ENCODE results near the gene KLC1. TPM values are rescaled to one million over a fixed set of nuclear protein-coding genes. Genes with fewer than 3 reads are reported as not detected.

Gene KLC1
- total RNA-seq, 1 experiment from 2014 or later: 163 TPM

GRCh38 chr14:103597623-103598377 lies 31.2 kb upstream of the KLC1 start:
- ChIA-PET POLR2A (ENCODE audit: low non-redundant PET) (no interaction called here), CTCF (interaction anchor here (0.7 kb wide), 1 partner anchor 389 kb away, joined by 3 read pairs; no protein-coding TSS in a partner anchor)
- Histone ChIP-seq H3K36me3 (ENCODE audit: insufficient read depth, low read length, poor library complexity, severe bottlenecking) (no peaks in the 10 kb centered on the region), H3K27ac (ENCODE audit: low read depth, low read length, poor library complexity, severe bottlenecking) (no peak overlapping the region), H3K4me1 (ENCODE audit: insufficient read depth, low read length, poor library complexity, severe bottlenecking) (peaks cover 19% of the 10 kb centered on the region), H3K27me3 (replicated peaks; ENCODE audit: insufficient read depth, low read depth, low read length, poor library complexity) (no peaks in the 10 kb centered on the region), H3K4me3 (ENCODE audit: low read depth, low read length, poor library complexity, severe bottlenecking) (no peak overlapping the region), H3K9me3 (ENCODE audit: low read depth, low read length, poor library complexity, severe bottlenecking) (no peaks in the 10 kb centered on the region)
- TF ChIP-seq CTCF (conservative IDR thresholded peaks at IDR 0.05; ENCODE audit: low read depth, low read length): no peak
- TF ChIP-seq EZH2 (IDR thresholded peaks at IDR 0.05; ENCODE audit: borderline replicate concordance, low read depth, low read length, poor library complexity, severe bottlenecking): no peak
- DNase-seq (ENCODE audit: low spot score): peak; percentile 70
- intact Hi-C loops (cut with micrococcal nuclease; ENCODE audit: unreplicated experiment): no loop called here
- no TSS peak for BruUV-seq (replicated peaks)

GRCh38 chr14:103600503-103600902 lies 28.5 kb upstream of the KLC1 start:
- ChIA-PET CTCF (no interaction called here), POLR2A (ENCODE audit: low non-redundant PET) (no interaction called here)
- Histone ChIP-seq H3K36me3 (ENCODE audit: insufficient read depth, low read length, poor library complexity, severe bottlenecking) (no peaks in the 10 kb centered on the region), H3K9me3 (ENCODE audit: low read depth, low read length, poor library complexity, severe bottlenecking) (no peaks in the 10 kb centered on the region), H3K27me3 (replicated peaks; ENCODE audit: insufficient read depth, low read depth, low read length, poor library complexity) (no peaks in the 10 kb centered on the region), H3K4me1 (ENCODE audit: insufficient read depth, low read length, poor library complexity, severe bottlenecking) (peaks cover 4% of the 10 kb centered on the region), H3K27ac (ENCODE audit: low read depth, low read length, poor library complexity, severe bottlenecking) (no peak overlapping the region), H3K4me3 (ENCODE audit: low read depth, low read length, poor library complexity, severe bottlenecking) (no peak overlapping the region)
- intact Hi-C loops (cut with micrococcal nuclease; ENCODE audit: unreplicated experiment): no loop called here
- no TSS peak for BruUV-seq (replicated peaks)
- no peak for TF ChIP-seq CTCF (conservative IDR thresholded peaks at IDR 0.05; ENCODE audit: low read depth, low read length)
- no peak for TF ChIP-seq EZH2 (IDR thresholded peaks at IDR 0.05; ENCODE audit: borderline replicate concordance, low read depth, low read length, poor library complexity, severe bottlenecking)
- no peak for DNase-seq (ENCODE audit: low spot score)

DNA sequence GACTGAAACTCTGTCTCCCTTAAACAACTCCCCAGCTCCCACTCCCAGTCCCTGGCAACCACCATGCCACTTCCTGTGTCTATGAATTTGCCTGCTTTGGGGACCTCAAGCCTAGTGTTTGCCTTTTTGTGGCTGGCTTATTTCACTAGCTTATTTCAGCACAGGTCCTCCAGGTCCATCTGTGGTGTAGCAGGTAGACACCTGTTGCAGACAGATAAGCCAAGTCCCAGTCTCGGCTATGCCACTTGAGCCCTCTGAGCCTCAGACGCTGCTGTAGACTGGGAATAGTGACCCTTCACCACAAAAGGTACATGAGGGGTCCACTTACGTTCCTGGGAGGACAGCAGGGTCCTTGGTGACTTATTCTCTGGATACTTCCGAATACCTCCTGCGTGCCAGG lies 24.4 kb upstream of the KLC1 start:
- POLR2A ChIA-PET (ENCODE audit: low non-redundant PET): no interaction called here
- TF ChIP-seq CTCF (conservative IDR thresholded peaks at IDR 0.05; ENCODE audit: low read depth, low read length) (no peak), EZH2 (IDR thresholded peaks at IDR 0.05; ENCODE audit: borderline replicate concordance, low read depth, low read length, poor library complexity, severe bottlenecking) (no peak)
- DNase-seq (ENCODE audit: low spot score): no peak
- intact Hi-C loops (cut with micrococcal nuclease; ENCODE audit: unreplicated experiment): no loop called here
- no peaks in the 10 kb centered on the region for H3K36me3 ChIP-seq (ENCODE audit: insufficient read depth, low read length, poor library complexity, severe bottlenecking)
- H3K9me3 ChIP-seq (ENCODE audit: low read depth, low read length, poor library complexity, severe bottlenecking): no peaks in the 10 kb centered on the region
- H3K4me1 ChIP-seq (ENCODE audit: insufficient read depth, low read length, poor library complexity, severe bottlenecking): peaks cover 15% of the 10 kb centered on the region
- H3K27ac ChIP-seq (ENCODE audit: low read depth, low read length, poor library complexity, severe bottlenecking): no peak overlapping the region
- no peaks in the 10 kb centered on the region for H3K27me3 ChIP-seq (replicated peaks; ENCODE audit: insufficient read depth, low read depth, low read length, poor library complexity)
- no TSS peak for BruUV-seq (replicated peaks)
- CTCF ChIA-PET: no interaction called here
- no peak overlapping the region for H3K4me3 ChIP-seq (ENCODE audit: low read depth, low read length, poor library complexity, severe bottlenecking)
